B cell (primary cell): ENCODE measurements around the gene SLC3A2.

Experiments
- CTCF ChIP-seq: fragments of 200-600 bp; IDR thresholded peaks from one replicate; pipeline ENCODE4 v1.8.0; 2022; ENCODE audit warnings: antibody characterized with exemption, mild to moderate bottlenecking
- EZH2 ChIP-seq: IDR thresholded peaks from 2 replicates; pipeline ENCODE4 v1.6.1; 2012; ENCODE audit warnings: borderline replicate concordance, low read depth, mild to moderate bottlenecking, moderate library complexity, low read length; ENCODE audit not compliant: insufficient read depth, poor library complexity, severe bottlenecking

GRCh38 chr11:62919898-62920640, 39.4 kb downstream of the SLC3A2 start:
- TF ChIP-seq CTCF = no peak
- no peak for TF ChIP-seq EZH2
